ENCODE measurements around the gene EBLN1. TPM values are rescaled to one million over a fixed set of nuclear protein-coding genes. Genes with fewer than 3 reads are reported as not detected.

Gene EBLN1
- not detected in 2 replicates for total RNA-seq (ENCODE audit: low replicate concordance)

DNA sequence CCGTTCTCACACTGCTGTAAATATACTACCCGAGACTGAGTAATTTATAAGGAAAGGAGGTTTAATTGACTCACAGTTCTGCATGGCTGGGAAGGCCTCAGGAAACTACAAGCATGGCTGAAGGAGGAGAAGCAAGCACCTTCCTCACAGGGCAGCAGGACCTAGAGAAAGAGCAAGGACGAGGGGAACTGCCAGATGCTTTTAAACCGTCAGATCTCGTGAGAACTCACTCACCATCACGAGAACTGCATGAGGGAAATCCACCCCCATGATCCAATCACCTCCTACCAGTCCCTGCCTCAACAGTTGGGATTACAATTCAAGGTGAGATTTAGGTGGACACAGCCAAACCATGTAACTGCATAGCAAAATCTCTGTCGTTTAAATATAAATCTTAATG lies at the start of gene EBLN1:
Gene EBLN1, minus strand, starts transcription at position 174 of the 400 bp plus-strand sequence. CDS start 8,032 bp downstream, outside the sequence.
- DNase-seq (ENCODE audit: low read depth): no peak
- TF ChIP-seq, protein P1, sequence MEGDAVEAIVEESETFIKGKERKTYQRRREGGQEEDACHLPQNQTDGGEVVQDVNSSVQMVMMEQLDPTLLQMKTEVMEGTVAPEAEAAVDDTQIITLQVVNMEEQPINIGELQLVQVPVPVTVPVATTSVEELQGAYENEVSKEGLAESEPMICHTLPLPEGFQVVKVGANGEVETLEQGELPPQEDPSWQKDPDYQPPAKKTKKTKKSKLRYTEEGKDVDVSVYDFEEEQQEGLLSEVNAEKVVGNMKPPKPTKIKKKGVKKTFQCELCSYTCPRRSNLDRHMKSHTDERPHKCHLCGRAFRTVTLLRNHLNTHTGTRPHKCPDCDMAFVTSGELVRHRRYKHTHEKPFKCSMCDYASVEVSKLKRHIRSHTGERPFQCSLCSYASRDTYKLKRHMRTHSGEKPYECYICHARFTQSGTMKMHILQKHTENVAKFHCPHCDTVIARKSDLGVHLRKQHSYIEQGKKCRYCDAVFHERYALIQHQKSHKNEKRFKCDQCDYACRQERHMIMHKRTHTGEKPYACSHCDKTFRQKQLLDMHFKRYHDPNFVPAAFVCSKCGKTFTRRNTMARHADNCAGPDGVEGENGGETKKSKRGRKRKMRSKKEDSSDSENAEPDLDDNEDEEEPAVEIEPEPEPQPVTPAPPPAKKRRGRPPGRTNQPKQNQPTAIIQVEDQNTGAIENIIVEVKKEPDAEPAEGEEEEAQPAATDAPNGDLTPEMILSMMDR (IDR thresholded peaks at IDR 0.05; ENCODE audit: insufficient read depth, low read length): no peak
- no peak within 1 kb of the TSS for H3K4me3 ChIP-seq (ENCODE audit: low read depth, low read length)

DNA sequence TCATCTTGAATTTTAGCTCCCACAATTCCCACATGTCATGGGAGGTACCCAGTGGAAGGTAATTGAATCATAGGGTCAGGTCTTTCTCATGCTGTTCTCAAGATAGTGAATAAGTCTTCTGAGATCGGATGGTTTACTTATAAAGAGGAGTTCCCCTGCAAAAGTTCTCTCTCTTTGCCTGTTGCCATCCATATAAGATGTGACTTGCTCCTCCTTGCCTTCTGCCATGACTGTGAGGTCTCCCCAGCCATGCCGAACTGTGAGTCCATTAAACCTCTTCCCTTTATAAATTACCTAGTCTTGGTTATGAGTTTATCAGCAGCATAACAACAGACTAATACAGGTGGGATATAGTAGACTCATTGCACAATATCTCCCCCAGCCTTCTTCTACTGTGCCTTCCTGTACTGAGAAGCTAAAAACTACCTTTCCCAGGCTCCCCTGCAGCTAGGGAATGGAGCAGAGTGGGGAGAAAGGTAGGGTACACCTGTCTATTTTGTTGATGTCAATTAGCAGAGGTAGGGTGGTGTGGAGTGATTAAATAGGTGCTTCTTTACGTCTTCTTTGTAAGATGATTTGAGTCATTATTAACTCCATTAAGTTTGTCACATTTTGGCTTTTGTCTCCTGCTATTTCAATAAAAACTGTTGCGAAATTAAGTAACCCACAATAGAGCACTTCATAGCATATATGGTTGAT lies 48.2 kb upstream of the EBLN1 start:
- no peak overlapping the region for H3K4me3 ChIP-seq (ENCODE audit: low read depth, low read length)
- TF ChIP-seq, protein P1 (IDR thresholded peaks at IDR 0.05; ENCODE audit: insufficient read depth, low read length): no peak
- no peak for DNase-seq (ENCODE audit: low read depth)

DNA sequence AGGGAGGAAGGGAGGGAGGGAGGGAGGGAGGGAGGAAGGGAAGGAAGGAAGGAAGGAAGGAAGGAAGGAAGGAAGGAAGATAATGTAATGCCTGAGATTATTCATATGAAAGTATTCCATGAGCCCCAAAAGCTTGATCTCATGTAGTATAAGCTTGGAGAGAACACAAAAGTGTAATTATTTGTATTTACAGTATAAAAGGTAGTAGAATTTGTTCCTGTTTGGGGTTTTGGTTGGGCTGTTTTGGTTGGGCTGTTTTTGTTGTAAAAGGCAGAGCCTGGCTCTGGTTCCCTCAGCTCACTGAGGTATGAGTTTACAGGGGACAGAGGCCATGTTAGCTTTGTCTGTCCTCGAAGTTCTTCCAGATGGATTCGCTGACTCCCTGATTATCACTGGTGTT lies 45.3 kb upstream of the EBLN1 start:
- TF ChIP-seq, protein P1 (IDR thresholded peaks at IDR 0.05; ENCODE audit: insufficient read depth, low read length): no peak
- DNase-seq (ENCODE audit: low read depth): no peak

DNA sequence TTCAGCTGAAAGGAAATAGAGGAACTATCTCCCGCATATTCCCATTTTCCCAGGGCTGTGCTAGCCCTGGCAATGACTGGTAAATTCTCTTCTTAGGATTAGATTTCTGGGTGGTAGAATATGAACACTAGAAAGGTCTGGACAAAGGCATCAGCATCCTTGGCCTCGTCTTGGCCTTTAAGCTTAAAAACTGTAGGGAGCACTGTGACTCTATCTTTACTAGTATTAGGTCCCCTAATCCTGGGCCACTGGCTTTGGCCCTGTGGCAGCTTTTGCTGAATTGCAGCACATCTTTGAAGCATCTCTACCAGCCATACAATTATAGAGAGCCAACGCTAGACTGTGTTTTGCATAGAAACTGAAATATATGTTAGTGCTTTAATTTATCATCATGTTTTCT lies 41.5 kb upstream of the EBLN1 start:
- H3K4me3 ChIP-seq (ENCODE audit: low read depth, low read length): no peak overlapping the region
- DNase-seq (ENCODE audit: low read depth): no peak
- TF ChIP-seq, protein P1 (IDR thresholded peaks at IDR 0.05; ENCODE audit: insufficient read depth, low read length): no peak

More for the DNA sequence above, 45.3 kb upstream of the EBLN1 start:
- H3K4me3 ChIP-seq (ENCODE audit: low read depth, low read length): no peak overlapping the region

DNA sequence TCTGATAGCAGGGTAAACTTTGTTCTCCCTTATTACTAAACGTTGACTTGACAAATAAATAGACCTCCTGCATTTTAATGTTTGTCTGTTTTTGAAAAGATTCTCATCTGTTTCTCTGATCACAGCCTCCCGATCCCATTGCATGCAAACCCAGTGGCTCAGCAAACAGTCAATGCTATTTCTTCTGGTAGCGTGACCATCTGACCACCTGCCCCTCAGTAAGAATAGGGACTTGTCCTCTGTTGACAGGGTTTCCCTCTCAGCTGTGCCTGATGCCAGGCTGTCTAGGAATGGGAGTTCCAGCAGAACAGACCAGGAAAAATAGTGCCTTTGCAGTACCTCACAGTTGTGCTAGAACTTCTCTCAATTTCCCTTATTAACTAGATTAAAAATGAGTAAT lies 40.7 kb upstream of the EBLN1 start:
- no peak overlapping the region for H3K4me3 ChIP-seq (ENCODE audit: low read depth, low read length)
- DNase-seq (ENCODE audit: low read depth): no peak
- TF ChIP-seq, protein P1 (IDR thresholded peaks at IDR 0.05; ENCODE audit: insufficient read depth, low read length): no peak

DNA sequence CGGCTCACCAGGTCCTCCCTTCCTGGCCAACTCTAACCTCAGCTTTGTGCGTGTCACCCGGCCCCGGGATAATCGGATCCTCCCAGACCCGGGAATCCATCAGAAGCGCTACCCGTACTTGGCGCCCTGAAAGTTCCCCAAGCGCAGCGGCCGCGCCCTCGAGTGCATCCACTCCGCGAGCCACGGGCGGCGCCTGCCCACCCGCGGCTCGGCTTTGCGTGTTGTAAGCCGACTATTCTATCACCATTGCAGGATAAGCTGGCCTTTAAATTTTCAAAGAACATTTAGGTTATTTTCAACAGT lies 35.7 kb upstream of the EBLN1 start:
- TF ChIP-seq, protein P1 (IDR thresholded peaks at IDR 0.05; ENCODE audit: insufficient read depth, low read length): no peak
- peak overlapping the region; percentile 62 for H3K4me3 ChIP-seq (ENCODE audit: low read depth, low read length)
- DNase-seq (ENCODE audit: low read depth): no peak

All from fibroblast of the aortic adventitia (primary cell).